Measurements from ENCODE around the gene ATAD3C. TPM values are rescaled to one million over a fixed set of nuclear protein-coding genes. Genes with fewer than 3 reads are reported as not detected.
"Not testable (repeated sequence)": the region's sequence is repeated elsewhere in the genome, so short reads cannot be mapped to it uniquely, and the experiment has no call there.

Gene ATAD3C
- total RNA-seq, 2 donors from 2014 or later = 1.4 to 2.1 TPM

DNA sequence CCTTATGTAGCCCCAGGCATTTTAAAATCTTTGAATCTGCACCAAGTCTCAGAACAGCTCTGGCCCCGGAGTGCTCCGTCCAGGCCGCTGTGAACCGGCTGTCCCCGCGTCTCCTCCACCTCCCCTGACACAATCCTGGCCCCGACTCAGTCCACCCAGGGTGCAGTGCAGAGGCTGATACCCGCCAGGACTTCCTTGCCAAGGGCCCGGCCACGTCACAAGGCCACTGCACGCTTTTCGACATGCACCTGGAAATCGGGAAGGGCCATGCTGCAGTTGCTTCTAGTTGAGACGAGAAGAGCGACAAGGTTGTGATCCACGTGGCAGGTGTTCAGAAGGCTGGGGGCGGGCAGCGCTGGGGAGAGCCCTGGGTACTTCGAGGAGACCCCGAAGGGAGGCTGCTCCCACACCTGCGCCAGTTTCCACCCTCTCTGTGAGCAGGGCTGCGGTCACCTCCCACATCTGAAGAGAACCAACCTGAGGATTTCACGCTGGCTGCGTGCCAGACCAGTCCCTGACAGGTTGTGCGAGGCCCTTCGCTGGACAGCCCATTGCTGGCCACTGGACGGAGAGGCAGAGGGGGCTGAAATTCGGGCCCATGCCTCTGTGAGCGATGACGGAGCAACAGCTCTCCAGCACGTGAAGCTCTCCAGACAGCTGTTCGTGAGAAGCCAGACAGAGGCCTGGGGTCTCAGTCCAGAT, 7.3 kb upstream of the ATAD3C start:
- no peak overlapping the region for H3K4me3 Mint-ChIP-seq
- H3K4me1 Mint-ChIP-seq = no peaks in the 10 kb centered on the region
- no peaks in the 10 kb centered on the region for H3K27me3 Mint-ChIP-seq
- H3K27ac Mint-ChIP-seq = no peak overlapping the region
- no peaks in the 10 kb centered on the region for H3K9me3 Mint-ChIP-seq
- H3K36me3 Mint-ChIP-seq (ENCODE audit: low read depth) = no peaks in the 10 kb centered on the region
- ATAC-seq (replicated peaks) = no peak

DNA sequence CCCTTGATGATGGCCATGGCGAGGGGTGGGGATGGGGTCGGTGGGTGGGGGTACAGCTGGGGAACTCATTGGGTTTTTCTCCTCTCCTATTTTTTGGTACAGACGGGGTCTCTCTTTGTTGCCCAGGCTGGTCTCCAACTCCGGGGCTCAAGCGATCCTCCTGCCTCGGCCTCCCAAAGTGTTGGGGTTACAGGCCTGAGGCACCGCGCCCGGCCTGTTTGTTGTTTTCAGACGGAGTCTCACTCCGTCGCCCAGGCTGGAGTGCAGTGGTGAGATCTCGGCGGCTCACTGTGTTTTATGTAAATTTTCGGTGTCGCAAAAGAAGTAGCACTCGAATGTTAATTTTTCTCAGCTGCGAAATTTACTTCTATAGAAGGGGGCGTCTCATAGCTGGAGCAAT, 2.9 kb upstream of the ATAD3C start:
- not testable (repeated sequence) for H3K27me3 Mint-ChIP-seq, H3K4me3 Mint-ChIP-seq

GRCh38 chr1:1450616-1451015, 1.1 kb downstream of the ATAD3C start:
- not testable (repeated sequence) for H3K4me1 Mint-ChIP-seq; ATAC-seq (replicated peaks); H3K27me3 Mint-ChIP-seq; H3K4me3 Mint-ChIP-seq; H3K27ac Mint-ChIP-seq; H3K9me3 Mint-ChIP-seq; H3K36me3 Mint-ChIP-seq (ENCODE audit: low read depth)

More for the DNA sequence above, 2.9 kb upstream of the ATAD3C start:
- not testable (repeated sequence) for H3K27ac Mint-ChIP-seq; ATAC-seq (replicated peaks); H3K9me3 Mint-ChIP-seq; H3K36me3 Mint-ChIP-seq (ENCODE audit: low read depth); H3K4me1 Mint-ChIP-seq

DNA sequence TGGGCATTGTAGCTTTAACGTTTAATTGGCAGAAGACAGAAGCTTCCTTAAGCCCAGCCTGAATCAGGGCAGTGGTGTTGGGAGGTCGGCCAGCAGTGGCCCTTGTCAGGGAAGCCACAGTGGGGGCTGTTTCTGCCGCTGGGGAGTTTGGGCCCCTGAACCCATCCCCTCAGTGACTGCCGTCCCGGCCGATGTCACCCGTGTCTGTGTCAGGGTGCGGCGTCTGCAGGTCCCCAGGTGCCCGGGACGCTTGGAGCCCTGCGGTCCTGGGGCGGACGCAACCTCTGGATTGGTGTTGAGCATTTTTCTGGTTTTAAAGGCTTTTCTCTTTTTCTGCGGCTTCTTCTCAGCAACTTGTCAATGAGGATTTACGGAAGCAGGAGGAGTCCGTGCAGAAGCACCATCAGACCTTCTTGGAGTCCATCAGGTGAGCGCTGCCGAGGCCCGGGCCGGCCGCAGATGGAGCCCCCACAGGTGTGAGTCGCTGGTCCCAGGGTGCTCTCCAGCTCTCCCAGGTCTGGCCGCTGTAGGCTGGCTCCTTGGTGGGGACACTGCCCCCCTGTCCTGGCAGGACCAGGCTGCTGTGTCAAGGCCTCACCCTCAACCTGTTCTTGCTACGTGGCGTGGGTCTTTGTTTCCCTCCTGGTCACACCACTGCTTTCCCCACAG, 2.3 kb downstream of the ATAD3C start:
- no peaks in the 10 kb centered on the region for H3K36me3 Mint-ChIP-seq (ENCODE audit: low read depth)
- no peaks in the 10 kb centered on the region for H3K4me1 Mint-ChIP-seq
- H3K9me3 Mint-ChIP-seq = no peaks in the 10 kb centered on the region
- no peak overlapping the region for H3K4me3 Mint-ChIP-seq
- no peak overlapping the region for H3K27ac Mint-ChIP-seq
- no peak for ATAC-seq (replicated peaks)
- peaks cover 4% of the 10 kb centered on the region for H3K27me3 Mint-ChIP-seq

DNA sequence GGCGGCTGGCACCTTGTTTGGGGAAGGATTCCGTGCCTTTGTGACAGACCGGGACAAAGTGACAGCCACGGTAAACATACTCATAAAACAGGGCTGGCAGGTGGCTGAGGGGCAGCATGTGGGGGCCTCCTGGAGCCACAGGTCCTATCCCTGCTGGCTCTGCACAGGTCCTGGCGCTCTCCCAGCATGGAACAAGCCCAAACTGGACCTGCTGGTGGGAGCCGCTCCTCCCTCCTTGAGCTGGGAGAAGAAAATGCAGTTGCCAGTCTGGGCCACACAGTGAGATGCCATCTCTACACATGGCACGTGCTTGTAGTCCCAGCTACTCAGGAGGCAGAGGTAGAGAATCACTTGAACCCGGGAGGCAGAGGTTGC, 2.9 kb downstream of the ATAD3C start:
- H3K36me3 Mint-ChIP-seq (ENCODE audit: low read depth); ATAC-seq (replicated peaks); H3K4me1 Mint-ChIP-seq; H3K27ac Mint-ChIP-seq; H3K4me3 Mint-ChIP-seq; H3K9me3 Mint-ChIP-seq; H3K27me3 Mint-ChIP-seq: not testable (repeated sequence)

GRCh38 chr1:1452882-1453281, 3.4 kb downstream of the ATAD3C start:
- Mint-ChIP-seq H3K36me3 (ENCODE audit: low read depth) (no peaks in the 10 kb centered on the region), H3K27ac (no peak overlapping the region), H3K9me3 (no peaks in the 10 kb centered on the region), H3K4me1 (no peaks in the 10 kb centered on the region), H3K4me3 (no peak overlapping the region), H3K27me3 (peaks cover 4% of the 10 kb centered on the region)
- ATAC-seq (replicated peaks) = no peak

DNA sequence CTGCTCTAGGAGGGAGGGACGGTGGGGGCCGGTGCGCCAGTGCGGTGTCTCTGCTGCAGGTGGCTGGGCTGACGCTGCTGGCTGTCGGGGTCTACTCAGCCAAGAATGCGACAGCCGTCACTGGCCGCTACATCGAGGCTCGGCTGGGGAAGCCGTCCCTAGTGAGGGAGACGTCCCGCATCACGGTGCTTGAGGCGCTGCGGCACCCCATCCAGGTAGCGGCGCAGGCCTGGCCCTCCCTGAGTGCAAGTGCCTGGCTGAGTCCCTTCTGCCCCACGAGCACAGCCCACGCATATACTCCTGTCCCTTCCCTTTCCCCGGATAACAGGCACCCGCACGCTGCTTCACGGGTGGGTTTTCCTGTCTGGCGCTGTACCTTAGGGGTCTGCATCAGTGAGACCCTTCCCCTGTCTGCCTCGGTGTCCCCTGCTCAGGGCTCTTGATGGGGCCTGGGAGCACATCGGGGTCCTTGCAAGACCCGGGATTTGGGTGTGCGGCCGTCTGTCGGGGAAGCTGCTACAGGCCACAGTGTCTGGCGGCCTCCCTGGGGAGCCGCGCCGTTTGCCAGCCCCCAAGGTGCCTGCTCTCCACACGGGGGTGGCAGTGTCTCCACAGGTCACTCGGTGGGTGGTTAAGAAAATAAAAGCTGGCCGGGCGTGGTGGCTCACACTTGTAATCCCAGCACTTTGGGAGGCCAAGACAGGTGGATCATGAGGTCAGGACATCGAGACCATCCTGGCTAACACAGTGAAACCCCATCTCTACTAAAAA, 5.0 kb downstream of the ATAD3C start:
- not testable (repeated sequence) for H3K4me1 Mint-ChIP-seq, H3K4me3 Mint-ChIP-seq

GRCh38 chr1:1455366-1455884, 5.9 kb downstream of the ATAD3C start:
- H3K27ac Mint-ChIP-seq = no peak overlapping the region
- H3K4me3 Mint-ChIP-seq = no peak overlapping the region
- H3K36me3 Mint-ChIP-seq (ENCODE audit: low read depth) = no peaks in the 10 kb centered on the region
- ATAC-seq (replicated peaks) = no peak
- H3K4me1 Mint-ChIP-seq = no peaks in the 10 kb centered on the region
- no peaks in the 10 kb centered on the region for H3K9me3 Mint-ChIP-seq
- no peaks in the 10 kb centered on the region for H3K27me3 Mint-ChIP-seq

More for the DNA sequence above, 5.0 kb downstream of the ATAD3C start:
- H3K27me3 Mint-ChIP-seq; H3K27ac Mint-ChIP-seq; H3K36me3 Mint-ChIP-seq (ENCODE audit: low read depth); ATAC-seq (replicated peaks); H3K9me3 Mint-ChIP-seq: not testable (repeated sequence)

DNA sequence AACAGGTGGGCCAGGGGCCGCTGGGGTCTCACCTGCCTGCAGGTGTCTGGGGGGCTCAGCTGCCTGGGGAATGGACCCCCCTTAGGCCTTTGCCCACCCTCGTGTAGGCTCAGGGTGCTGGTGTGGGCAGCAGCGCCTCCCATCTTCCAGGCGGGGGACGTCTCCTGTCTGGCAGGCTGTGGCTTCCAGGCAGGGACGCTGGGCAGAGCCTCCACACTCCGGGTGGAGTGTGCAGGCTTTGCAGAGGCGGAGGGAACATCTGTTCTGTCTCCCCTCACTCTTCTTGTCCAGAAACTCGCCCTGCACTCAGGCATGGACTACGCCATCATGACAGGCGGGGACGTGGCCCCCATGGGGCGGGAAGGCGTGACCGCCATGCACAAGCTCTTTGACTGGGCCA, 6.4 kb downstream of the ATAD3C start:
- not testable (repeated sequence) for H3K27me3 Mint-ChIP-seq; H3K27ac Mint-ChIP-seq; H3K4me3 Mint-ChIP-seq; H3K9me3 Mint-ChIP-seq; ATAC-seq (replicated peaks); H3K36me3 Mint-ChIP-seq (ENCODE audit: low read depth); H3K4me1 Mint-ChIP-seq

DNA sequence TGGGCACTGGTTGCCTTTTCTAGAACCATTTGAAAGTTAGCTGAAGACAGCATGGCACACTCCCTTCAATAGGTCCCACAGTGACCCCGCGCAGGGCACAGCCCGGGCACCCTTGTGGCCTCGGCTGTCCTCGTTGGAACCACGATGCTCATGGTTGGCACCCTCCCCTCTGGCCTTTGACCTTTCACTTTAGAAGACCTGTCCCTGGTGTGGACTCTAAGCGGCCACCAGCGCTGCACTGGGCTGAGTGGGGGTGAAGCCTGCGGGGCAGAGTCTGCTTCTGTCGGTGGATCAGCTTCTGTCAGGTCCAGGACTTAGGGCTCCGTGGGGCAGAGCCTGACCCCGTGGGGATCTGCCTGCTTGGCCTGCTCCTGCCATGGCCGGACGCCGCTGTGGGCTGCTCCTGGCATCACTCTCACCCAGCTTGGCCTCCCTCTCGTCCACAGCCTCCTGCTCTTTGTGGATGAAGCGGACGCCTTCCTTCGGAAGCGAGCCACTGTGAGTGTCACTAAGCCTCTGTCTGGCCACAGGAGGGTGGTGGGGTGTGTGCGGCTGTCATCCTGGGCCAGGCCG, 7.3 kb downstream of the ATAD3C start:
- H3K4me3 Mint-ChIP-seq; H3K9me3 Mint-ChIP-seq; H3K27ac Mint-ChIP-seq; H3K4me1 Mint-ChIP-seq; H3K36me3 Mint-ChIP-seq (ENCODE audit: low read depth); H3K27me3 Mint-ChIP-seq; ATAC-seq (replicated peaks): not testable (repeated sequence)

DNA sequence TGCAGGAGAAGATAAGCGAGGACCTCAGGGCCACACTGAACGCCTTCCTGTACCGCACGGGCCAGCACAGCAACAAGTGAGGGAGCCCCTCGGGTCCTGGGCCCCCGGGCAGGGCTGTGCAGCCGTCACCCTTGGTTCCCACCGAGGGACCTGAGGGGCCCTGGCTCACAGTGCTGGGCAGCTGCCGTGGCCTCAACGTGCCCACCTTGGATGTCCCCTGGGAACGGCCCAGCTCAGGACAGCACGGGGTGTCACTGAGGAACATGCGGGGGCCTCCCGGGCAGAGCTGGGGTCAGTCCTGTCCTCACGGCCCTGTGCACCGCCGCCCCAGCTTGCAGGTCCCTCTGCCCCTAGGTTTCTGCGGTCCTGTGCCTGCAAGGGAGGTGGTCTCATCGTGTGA, 9.7 kb downstream of the ATAD3C start:
- not testable (repeated sequence) for ATAC-seq (replicated peaks); H3K27me3 Mint-ChIP-seq; H3K27ac Mint-ChIP-seq; H3K9me3 Mint-ChIP-seq; H3K36me3 Mint-ChIP-seq (ENCODE audit: low read depth); H3K4me3 Mint-ChIP-seq; H3K4me1 Mint-ChIP-seq

- not testable (repeated sequence) for ATAC-seq (replicated peaks); H3K4me3 Mint-ChIP-seq; H3K36me3 Mint-ChIP-seq (ENCODE audit: low read depth); H3K27ac Mint-ChIP-seq; H3K4me1 Mint-ChIP-seq; H3K27me3 Mint-ChIP-seq; H3K9me3 Mint-ChIP-seq
These were observed 10.2 kb downstream of the ATAD3C start for GRCh38 chr1:1459711-1460110.

DNA sequence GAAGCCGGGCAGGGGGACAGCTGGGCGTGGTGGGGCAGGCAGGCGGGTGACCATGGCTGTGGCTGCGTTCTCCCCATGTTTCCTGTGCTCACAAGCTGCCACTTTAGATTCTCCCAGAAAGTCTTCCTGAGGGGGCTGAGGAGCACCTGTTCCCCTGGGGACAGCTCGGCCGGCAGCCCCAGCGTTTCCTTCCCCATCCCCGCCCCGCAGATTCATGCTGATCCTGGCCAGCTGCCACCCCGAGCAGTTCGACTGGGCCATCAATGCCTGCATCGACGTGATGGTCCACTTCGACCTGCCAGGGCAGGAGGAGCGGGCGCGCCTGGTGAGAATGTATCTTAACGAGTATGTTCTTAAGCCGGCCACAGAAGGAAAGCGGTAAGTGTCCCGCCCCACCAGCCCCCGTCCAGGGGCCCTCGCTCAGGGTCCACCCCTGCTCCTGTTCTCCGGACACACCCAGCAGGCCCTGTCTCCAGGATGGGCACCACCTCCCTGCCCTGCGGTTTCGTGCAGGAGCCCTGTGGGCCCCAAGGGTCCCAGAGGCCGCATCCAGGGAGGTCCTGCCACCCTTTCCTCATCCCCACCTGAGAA, 11.1 kb downstream of the ATAD3C start:
- no peak for ATAC-seq (replicated peaks)
- Mint-ChIP-seq H3K27ac (no peak overlapping the region), H3K36me3 (ENCODE audit: low read depth) (no peaks in the 10 kb centered on the region), H3K9me3 (no peaks in the 10 kb centered on the region), H3K4me3 (no peak overlapping the region), H3K4me1 (no peaks in the 10 kb centered on the region), H3K27me3 (peaks cover 3% of the 10 kb centered on the region)

DNA sequence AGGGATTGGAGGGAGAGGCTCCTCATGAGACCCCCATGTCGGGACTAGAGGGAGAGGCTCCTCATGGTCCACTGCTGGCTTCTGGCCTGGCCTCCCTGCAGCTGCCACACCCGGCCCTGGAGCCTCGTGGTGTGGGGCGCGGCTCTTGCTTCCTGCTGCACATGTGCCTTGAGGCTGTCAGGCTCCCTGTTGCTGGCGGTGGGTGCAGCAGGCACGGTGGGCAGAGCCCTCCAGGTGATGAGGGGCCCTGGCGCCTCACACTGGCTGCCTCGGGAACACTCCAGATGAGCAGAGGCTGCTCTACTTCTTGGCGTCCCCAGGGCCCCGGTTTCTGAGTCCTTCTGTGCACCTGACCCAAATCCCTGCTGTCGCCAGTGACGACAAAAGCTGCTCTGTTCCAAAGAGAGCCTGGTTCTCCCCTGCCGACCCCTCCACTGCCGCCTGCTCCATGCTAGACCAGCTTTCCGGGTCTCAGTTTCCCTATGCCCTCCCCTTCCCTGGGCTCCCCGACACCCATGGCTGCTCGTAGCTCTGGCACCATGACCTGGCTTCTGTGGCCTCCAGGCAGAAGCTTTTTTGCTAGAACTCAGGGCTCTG, 12.3 kb downstream of the ATAD3C start:
- Mint-ChIP-seq H3K36me3 (ENCODE audit: low read depth) (no peaks in the 10 kb centered on the region), H3K9me3 (no peaks in the 10 kb centered on the region), H3K4me1 (no peaks in the 10 kb centered on the region), H3K4me3 (peak overlapping the region; percentile 61), H3K27me3 (peaks cover 3% of the 10 kb centered on the region), H3K27ac (peak overlapping the region; percentile 73)
- no peak for ATAC-seq (replicated peaks)
